Epidermal melanocyte (primary cell): Measurements from ENCODE around the gene BORCS6.
"Not testable (repeated sequence)": the region's sequence is repeated elsewhere in the genome, so short reads cannot be mapped to it uniquely, and the experiment has no call there.

Experiments used
- DNase-seq: peaks from one replicate; pipeline ENCODE4 v3.0.0; 2011; ENCODE audit warnings: low spot score; ENCODE audit not compliant: insufficient read length

Gene BORCS6

GRCh38 chr17:8175795-8176196, 14.2 kb downstream of the BORCS6 start:
- no peak for DNase-seq

GRCh38 chr17:8173871-8174322, 16.1 kb downstream of the BORCS6 start:
- no peak for DNase-seq

- DNase-seq: peak; percentile 82
Observed at GRCh38 chr17:8173056-8173870, 16.7 kb downstream of the BORCS6 start.

GRCh38 chr17:8170186-8170585, 19.8 kb downstream of the BORCS6 start:
- not testable (repeated sequence) for DNase-seq

GRCh38 chr17:8167526-8167925, 22.5 kb downstream of the BORCS6 start:
- DNase-seq: peak; percentile 66

GRCh38 chr17:8166731-8167130, 23.2 kb downstream of the BORCS6 start:
- DNase-seq: no peak

- DNase-seq: no peak
Observed at GRCh38 chr17:8164815-8165131, 25.2 kb downstream of the BORCS6 start.

- no peak for DNase-seq
Observed at GRCh38 chr17:8163978-8164814, 25.8 kb downstream of the BORCS6 start.

- no peak for DNase-seq
Observed at GRCh38 chr17:8162997-8163977, 26.7 kb downstream of the BORCS6 start.

- DNase-seq: no peak
Observed at GRCh38 chr17:8162233-8162996, 27.6 kb downstream of the BORCS6 start, which contains the start of gene VAMP2. Gene VAMP2 (minus strand): TSS chr17:8162948. CDS start chr17:8162879, 69 bp downstream.

GRCh38 chr17:8161289-8162232, 28.4 kb downstream of the BORCS6 start:
- DNase-seq: no peak

GRCh38 chr17:8160741-8161221, 29.2 kb downstream of the BORCS6 start:
- DNase-seq: no peak

GRCh38 chr17:8160224-8160577, 29.8 kb downstream of the BORCS6 start:
- no peak for DNase-seq

- DNase-seq: no peak
Observed at GRCh38 chr17:8159459-8160223, 30.3 kb downstream of the BORCS6 start.

GRCh38 chr17:8159032-8159400, 31.0 kb downstream of the BORCS6 start:
- DNase-seq: no peak

GRCh38 chr17:8158267-8159031, 31.5 kb downstream of the BORCS6 start:
- peak; percentile 95 for DNase-seq

GRCh38 chr17:8156246-8156992, 33.6 kb downstream of the BORCS6 start:
- peak; percentile 99 for DNase-seq
